Measurements from ENCODE around the gene MN1.

The MN1 gene

GRCh38 chr22:27825174-27825573 is 23.6 kb upstream of the MN1 start:
- H2BK15ac ChIP-seq (replicated peaks; ENCODE audit: low read depth): no peak overlapping the region
- H3K27ac ChIP-seq (ENCODE audit: low read depth, low read length): no peak overlapping the region
- no CpG with 5 or more reads among the region's 6 CpGs for WGBS (ENCODE audit: extremely low coverage, insufficient coverage, low lambda C conversion rate)
- no peak overlapping the region for H4K5ac ChIP-seq (ENCODE audit: low read length)
- H3K79me1 ChIP-seq (ENCODE audit: low read length): no peaks in the 10 kb centered on the region
- H4K8ac ChIP-seq (ENCODE audit: low read depth, low read length): no peak overlapping the region
- H3K36me3 ChIP-seq (ENCODE audit: control insufficient read depth, insufficient read depth, low read length): no peaks in the 10 kb centered on the region
- no peak overlapping the region for H3K9ac ChIP-seq (ENCODE audit: low read length)
- peak; percentile 50 for DNase-seq
- no peaks in the 10 kb centered on the region for H3K4me1 ChIP-seq (ENCODE audit: control insufficient read depth, low read depth, low read length)
- H3K4ac ChIP-seq (ENCODE audit: low read depth, low read length): no peak overlapping the region
- H2BK120ac ChIP-seq (ENCODE audit: low read depth, low read length): no peak overlapping the region
- H3K4me3 ChIP-seq (ENCODE audit: low read length): no peak overlapping the region
- no peaks in the 10 kb centered on the region for H3K27me3 ChIP-seq (ENCODE audit: insufficient read depth, low read length, poor library complexity)
- no peak overlapping the region for H3K4me2 ChIP-seq (ENCODE audit: low read length)
- no peaks in the 10 kb centered on the region for H3K79me2 ChIP-seq (ENCODE audit: control insufficient read depth, insufficient read depth, low read length)
- H3K23ac ChIP-seq (ENCODE audit: low read length): no peak overlapping the region
- no peak overlapping the region for H2AK5ac ChIP-seq (ENCODE audit: low read length)
- H3K18ac ChIP-seq (ENCODE audit: low read length): no peak overlapping the region
- H3K56ac ChIP-seq (ENCODE audit: low read length): no peak overlapping the region
- H2BK5ac ChIP-seq (ENCODE audit: low read length): no peak overlapping the region

- H3K4me2 ChIP-seq (ENCODE audit: low read length): no peak overlapping the region
- no peak overlapping the region for H3K4me3 ChIP-seq (ENCODE audit: low read length)
- no peaks in the 10 kb centered on the region for H3K27me3 ChIP-seq (ENCODE audit: insufficient read depth, low read length, poor library complexity)
- no peaks in the 10 kb centered on the region for H3K4me1 ChIP-seq (ENCODE audit: control insufficient read depth, low read depth, low read length)
- H3K9ac ChIP-seq (ENCODE audit: low read length): no peak overlapping the region
- DNase-seq: no peak
- no peak overlapping the region for H2BK5ac ChIP-seq (ENCODE audit: low read length)
- no peak overlapping the region for H2BK15ac ChIP-seq (replicated peaks; ENCODE audit: low read depth)
- no peak overlapping the region for H2AK5ac ChIP-seq (ENCODE audit: low read length)
- WGBS (ENCODE audit: extremely low coverage, insufficient coverage, low lambda C conversion rate): no CpG with 5 or more reads among the region's 1 CpG
- H3K36me3 ChIP-seq (ENCODE audit: control insufficient read depth, insufficient read depth, low read length): no peaks in the 10 kb centered on the region
- no peaks in the 10 kb centered on the region for H3K79me1 ChIP-seq (ENCODE audit: low read length)
- no peak overlapping the region for H4K5ac ChIP-seq (ENCODE audit: low read length)
- no peak overlapping the region for H3K27ac ChIP-seq (ENCODE audit: low read depth, low read length)
- H2BK120ac ChIP-seq (ENCODE audit: low read depth, low read length): no peak overlapping the region
- no peak overlapping the region for H3K4ac ChIP-seq (ENCODE audit: low read depth, low read length)
- no peak overlapping the region for H3K23ac ChIP-seq (ENCODE audit: low read length)
- H3K79me2 ChIP-seq (ENCODE audit: control insufficient read depth, insufficient read depth, low read length): no peaks in the 10 kb centered on the region
- no peak overlapping the region for H4K8ac ChIP-seq (ENCODE audit: low read depth, low read length)
- H3K56ac ChIP-seq (ENCODE audit: low read length): no peak overlapping the region
- H3K18ac ChIP-seq (ENCODE audit: low read length): no peak overlapping the region
These were observed 21.7 kb upstream of the MN1 start for GRCh38 chr22:27823221-27823620.

DNA sequence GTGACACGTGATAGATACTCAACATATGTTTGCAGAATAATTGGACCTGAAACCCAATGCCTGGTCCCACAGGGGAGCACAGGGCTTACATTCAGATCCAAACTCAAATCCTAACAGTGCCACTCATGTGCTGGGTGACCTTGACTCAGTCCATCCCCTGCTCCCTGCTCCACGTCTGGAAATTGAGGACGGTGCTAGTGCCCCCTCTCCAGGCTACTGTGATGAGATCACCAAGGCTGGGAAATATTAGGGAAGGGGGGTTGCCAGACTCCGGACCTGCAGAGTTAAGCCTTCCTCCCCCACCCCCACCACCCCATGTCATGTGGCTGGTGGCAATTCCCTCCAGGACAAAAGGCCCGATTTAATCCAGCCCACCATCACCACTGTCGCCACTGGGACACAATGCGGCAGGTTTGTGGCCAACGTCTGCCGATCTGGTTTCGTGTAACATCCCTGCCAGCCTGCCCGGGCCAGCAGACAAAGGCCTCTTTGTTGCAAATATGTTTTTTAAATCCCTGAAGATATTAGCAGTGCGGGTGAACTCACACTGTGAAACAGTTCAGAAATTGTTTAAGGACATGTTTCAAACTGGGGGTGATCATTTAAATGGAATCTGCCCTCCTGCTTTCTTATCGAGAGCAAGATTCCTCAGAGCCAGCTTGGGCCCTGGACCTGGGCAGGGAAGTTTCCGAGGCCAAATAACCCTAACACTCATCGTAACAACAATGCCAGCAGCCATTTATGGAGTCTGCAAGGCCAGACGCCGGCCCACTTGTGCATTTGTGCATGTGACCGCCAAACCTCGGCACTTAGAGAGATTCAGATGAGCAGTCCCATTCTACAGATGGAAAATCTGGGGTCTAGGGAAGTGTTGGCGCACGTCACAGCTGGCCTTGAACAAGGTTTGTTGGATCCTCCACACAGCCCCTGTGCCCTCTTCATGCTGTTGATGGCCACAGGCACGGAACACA is 19.6 kb upstream of the MN1 start:
- Histone ChIP-seq H3K27me3 (ENCODE audit: insufficient read depth, low read length, poor library complexity) (no peaks in the 10 kb centered on the region), H3K23ac (ENCODE audit: low read length) (no peak overlapping the region), H3K36me3 (ENCODE audit: control insufficient read depth, insufficient read depth, low read length) (no peaks in the 10 kb centered on the region), H3K4me2 (ENCODE audit: low read length) (no peak overlapping the region), H2BK15ac (replicated peaks; ENCODE audit: low read depth) (no peak overlapping the region), H3K56ac (ENCODE audit: low read length) (no peak overlapping the region), H2BK120ac (ENCODE audit: low read depth, low read length) (no peak overlapping the region), H3K79me1 (ENCODE audit: low read length) (no peaks in the 10 kb centered on the region), H3K4me3 (ENCODE audit: low read length) (no peak overlapping the region), H3K4me1 (ENCODE audit: control insufficient read depth, low read depth, low read length) (no peaks in the 10 kb centered on the region), H4K8ac (ENCODE audit: low read depth, low read length) (no peak overlapping the region), H3K27ac (ENCODE audit: low read depth, low read length) (no peak overlapping the region), H3K18ac (ENCODE audit: low read length) (no peak overlapping the region), H3K9ac (ENCODE audit: low read length) (no peak overlapping the region), H3K79me2 (ENCODE audit: control insufficient read depth, insufficient read depth, low read length) (no peaks in the 10 kb centered on the region), H4K5ac (ENCODE audit: low read length) (no peak overlapping the region), H3K4ac (ENCODE audit: low read depth, low read length) (no peak overlapping the region), H2BK5ac (ENCODE audit: low read length) (no peak overlapping the region), H2AK5ac (ENCODE audit: low read length) (no peak overlapping the region)
- peak; percentile 25 for DNase-seq
- no CpG with 5 or more reads among the region's 22 CpGs for WGBS (ENCODE audit: extremely low coverage, insufficient coverage, low lambda C conversion rate)

GRCh38 chr22:27816552-27816951 is 15.0 kb upstream of the MN1 start:
- no CpG with 5 or more reads among the region's 3 CpGs for WGBS (ENCODE audit: extremely low coverage, insufficient coverage, low lambda C conversion rate)
- H3K4me3 ChIP-seq (ENCODE audit: low read length): no peak overlapping the region

DNA sequence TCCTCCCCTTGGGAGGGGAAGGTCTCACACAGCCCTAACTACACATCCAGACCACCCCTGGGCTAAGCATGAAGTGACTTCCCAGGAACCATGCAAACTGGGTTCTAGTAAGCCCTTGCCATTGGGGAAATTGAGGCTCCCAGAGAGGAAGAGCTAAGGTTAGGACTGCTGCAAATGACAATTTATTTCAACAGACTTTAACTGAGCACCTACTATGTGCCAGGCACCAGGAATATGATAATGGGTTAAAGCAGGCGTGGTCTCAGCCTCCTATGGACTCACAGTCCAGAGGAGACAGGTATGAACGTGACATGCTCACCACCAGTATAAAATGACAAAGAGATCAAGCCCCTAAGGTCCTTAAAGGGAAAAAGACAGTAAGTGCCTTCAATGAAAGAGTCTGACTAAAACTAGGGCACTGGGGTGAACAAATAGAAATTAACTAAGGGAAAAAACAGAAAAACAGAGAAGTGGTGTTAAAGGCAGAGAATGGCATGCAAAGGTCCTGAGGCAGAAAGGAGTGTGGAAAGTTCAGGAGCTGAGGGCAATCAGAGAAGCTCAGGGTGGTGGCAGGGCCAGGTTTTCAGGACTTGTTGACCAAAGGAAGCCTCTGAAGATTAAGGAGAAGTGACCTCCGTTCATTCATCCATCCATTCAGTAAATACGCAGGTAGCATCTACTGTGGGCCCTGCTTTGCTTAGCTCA is 14.4 kb upstream of the MN1 start:
- Histone ChIP-seq H3K27ac (ENCODE audit: low read depth, low read length) (no peak overlapping the region), H3K4me1 (ENCODE audit: control insufficient read depth, low read depth, low read length) (peaks cover 5% of the 10 kb centered on the region), H2BK15ac (replicated peaks; ENCODE audit: low read depth) (no peak overlapping the region), H3K18ac (ENCODE audit: low read length) (no peak overlapping the region), H4K5ac (ENCODE audit: low read length) (no peak overlapping the region), H3K23ac (ENCODE audit: low read length) (no peak overlapping the region), H4K8ac (ENCODE audit: low read depth, low read length) (no peak overlapping the region), H3K56ac (ENCODE audit: low read length) (no peak overlapping the region), H3K9ac (ENCODE audit: low read length) (no peak overlapping the region), H3K4me2 (ENCODE audit: low read length) (no peak overlapping the region), H3K79me2 (ENCODE audit: control insufficient read depth, insufficient read depth, low read length) (no peaks in the 10 kb centered on the region), H3K4ac (ENCODE audit: low read depth, low read length) (no peak overlapping the region), H3K79me1 (ENCODE audit: low read length) (no peaks in the 10 kb centered on the region), H2AK5ac (ENCODE audit: low read length) (no peak overlapping the region), H2BK5ac (ENCODE audit: low read length) (no peak overlapping the region), H3K36me3 (ENCODE audit: control insufficient read depth, insufficient read depth, low read length) (no peaks in the 10 kb centered on the region), H3K27me3 (ENCODE audit: insufficient read depth, low read length, poor library complexity) (no peaks in the 10 kb centered on the region), H2BK120ac (ENCODE audit: low read depth, low read length) (no peak overlapping the region), H3K4me3 (ENCODE audit: low read length) (no peak overlapping the region)
- DNase-seq: no peak
- no CpG with 5 or more reads among the region's 4 CpGs for WGBS (ENCODE audit: extremely low coverage, insufficient coverage, low lambda C conversion rate)

More at GRCh38 chr22:27816552-27816951, 15.0 kb upstream of the MN1 start:
- Histone ChIP-seq H3K18ac (ENCODE audit: low read length) (no peak overlapping the region), H3K27ac (ENCODE audit: low read depth, low read length) (no peak overlapping the region), H4K8ac (ENCODE audit: low read depth, low read length) (no peak overlapping the region), H3K56ac (ENCODE audit: low read length) (no peak overlapping the region), H2BK5ac (ENCODE audit: low read length) (no peak overlapping the region), H3K4me2 (ENCODE audit: low read length) (no peak overlapping the region), H3K79me2 (ENCODE audit: control insufficient read depth, insufficient read depth, low read length) (no peaks in the 10 kb centered on the region), H3K9ac (ENCODE audit: low read length) (no peak overlapping the region), H3K4ac (ENCODE audit: low read depth, low read length) (no peak overlapping the region), H3K4me1 (ENCODE audit: control insufficient read depth, low read depth, low read length) (no peaks in the 10 kb centered on the region), H3K36me3 (ENCODE audit: control insufficient read depth, insufficient read depth, low read length) (no peaks in the 10 kb centered on the region), H3K79me1 (ENCODE audit: low read length) (no peaks in the 10 kb centered on the region), H4K5ac (ENCODE audit: low read length) (no peak overlapping the region), H2BK15ac (replicated peaks; ENCODE audit: low read depth) (no peak overlapping the region), H3K23ac (ENCODE audit: low read length) (no peak overlapping the region), H2BK120ac (ENCODE audit: low read depth, low read length) (no peak overlapping the region), H3K27me3 (ENCODE audit: insufficient read depth, low read length, poor library complexity) (no peaks in the 10 kb centered on the region), H2AK5ac (ENCODE audit: low read length) (no peak overlapping the region)
- no peak for DNase-seq
